ENCODE data around the gene IL21R.
"Not testable (repeated sequence)": the region's sequence is repeated elsewhere in the genome, so short reads cannot be mapped to it uniquely, and the experiment has no call there.

The IL21R gene

GRCh38 chr16:27402964-27403600 is 1.1 kb downstream of the IL21R start:
- DNase-seq, result peak; percentile 53 to 54

- no peak for DNase-seq
Observed at GRCh38 chr16:27403601-27403992, 1.6 kb downstream of the IL21R start.

DNA sequence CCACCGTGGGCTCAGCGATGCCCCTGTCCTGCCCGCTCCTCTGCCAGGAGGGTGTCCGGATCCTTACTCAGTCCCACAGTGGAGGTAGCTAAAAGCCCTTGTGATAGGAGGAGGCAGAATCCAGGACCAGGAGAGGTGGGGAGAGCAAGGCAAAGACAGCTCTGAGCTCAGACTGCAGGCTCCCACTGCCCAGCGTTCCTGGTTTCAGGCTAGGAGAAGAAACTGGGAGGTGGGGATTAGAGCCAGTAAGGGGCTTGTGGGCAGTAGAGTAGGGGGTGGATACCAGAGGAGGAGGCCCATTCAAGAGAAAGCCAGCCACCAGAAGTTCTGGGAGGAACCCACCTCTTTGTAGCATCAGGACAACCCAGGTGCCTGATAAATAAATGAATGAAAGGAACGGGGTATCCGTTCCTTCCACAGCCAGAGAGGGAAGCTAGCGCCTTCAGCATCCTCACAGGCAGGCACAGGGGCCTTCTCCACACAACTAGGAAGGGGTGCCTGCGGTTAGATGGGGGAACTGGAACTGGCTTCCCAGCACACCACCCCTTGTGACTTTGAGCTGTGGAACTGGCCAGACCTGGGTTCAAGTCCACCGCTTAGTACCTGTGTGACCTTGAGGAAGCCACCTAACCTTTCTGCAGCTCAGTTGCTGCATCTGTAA is 2.3 kb downstream of the IL21R start:
- DNase-seq, result no peak

DNA sequence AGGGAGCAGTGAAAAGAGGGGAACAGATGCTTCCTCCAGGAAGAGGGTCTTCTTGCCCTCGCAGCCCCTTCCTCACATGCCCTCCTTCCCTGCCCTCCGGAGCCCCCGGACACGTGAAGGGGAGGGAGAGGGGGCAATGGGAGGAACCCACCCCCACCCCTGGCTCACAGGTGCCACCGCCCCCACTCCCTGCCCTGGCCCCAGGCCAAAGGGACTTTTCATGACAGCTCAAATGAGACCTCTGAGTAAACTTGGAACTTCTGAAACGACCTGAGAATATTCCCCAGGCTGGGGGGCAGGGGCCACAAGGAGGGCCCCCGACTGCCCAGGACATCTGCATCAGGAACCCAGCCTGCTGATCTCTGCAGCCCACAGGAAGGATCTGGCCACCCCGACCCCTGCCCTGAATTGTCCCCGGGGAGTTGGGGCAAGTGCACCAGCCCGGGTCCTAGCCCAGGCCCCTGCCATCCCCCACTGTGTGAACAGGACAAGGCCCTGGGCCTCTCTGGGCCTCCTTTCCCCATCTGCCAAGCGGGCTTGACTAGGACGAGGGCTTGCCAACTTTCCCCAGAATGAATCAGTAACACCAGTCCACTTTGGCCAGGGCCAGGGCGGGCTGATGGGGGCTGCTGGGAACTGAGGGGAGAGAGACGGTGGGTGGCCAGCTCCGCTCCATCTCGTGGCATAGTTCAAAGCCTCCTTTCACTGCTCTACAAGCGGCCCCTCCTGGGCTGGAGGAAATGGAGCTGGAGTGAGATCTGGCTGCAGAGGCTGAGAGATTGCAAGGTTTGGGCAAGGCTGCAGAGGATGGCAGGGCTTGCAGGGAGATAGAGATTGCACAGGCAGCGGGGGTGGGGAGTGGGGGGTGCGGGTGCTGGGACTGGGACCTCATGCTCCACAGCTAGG is 3.8 kb downstream of the IL21R start:
- peak; percentile 68 to 69 for DNase-seq

DNA sequence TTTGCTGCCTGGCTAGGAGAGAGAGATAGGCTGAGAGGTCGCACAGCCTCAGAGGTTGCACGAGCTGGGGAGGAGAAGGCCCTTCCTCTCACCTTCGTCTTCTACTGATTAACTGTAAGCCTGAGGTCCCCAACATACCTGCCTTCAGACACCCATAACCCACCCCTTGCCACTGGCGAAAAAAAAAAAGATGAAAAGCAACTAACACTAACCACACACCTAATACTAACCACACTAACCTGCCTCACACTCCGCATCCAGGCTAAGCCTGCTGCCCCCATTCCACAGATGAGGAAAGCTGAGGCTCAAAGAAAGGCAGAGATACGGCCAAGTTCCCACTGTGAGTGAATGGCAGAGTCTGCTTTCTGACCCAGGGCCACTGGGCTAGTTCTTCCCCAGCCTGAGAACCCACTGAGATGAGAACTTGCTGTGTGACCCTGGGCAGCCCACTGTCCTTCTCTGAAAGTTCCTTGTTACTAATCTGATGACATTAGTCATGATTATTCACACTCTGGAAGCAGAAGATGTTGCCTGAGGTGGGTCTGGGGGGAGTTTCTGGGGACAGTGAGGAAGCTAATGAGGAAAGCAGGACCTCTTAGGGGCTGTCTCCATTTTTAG is 4.6 kb downstream of the IL21R start:
- no peak for DNase-seq

GRCh38 chr16:27407133-27407532 is 5.2 kb downstream of the IL21R start:
- no peak for DNase-seq

DNA sequence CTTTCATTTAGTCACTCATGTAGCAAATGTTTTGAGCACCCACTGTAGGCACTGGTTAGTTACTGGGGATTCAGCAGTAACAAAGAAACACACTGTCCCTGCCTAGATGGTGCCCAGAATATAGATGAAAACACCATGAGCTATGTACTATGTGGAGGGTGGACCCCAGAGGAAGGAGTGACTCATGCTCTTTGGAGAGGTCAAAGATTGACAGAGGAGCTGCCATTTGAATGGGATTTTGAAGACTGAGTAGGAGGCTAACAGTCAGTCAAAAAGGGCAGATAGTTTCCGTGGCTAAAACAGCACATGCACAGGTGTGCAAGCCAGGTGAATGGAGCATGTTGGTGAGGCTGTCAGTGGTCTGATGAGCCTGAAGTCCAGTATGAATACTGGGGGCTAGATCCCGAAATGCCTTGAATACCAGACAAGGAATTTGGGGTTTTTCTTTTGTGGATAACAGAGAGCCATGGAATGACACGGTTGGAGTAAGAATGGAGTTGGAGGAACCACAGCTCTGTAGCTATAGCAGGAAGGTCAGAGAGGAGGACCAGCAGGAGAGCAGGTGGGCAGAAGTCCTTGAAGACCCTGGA is 6.1 kb downstream of the IL21R start:
- peak; percentile 59 to 62 for DNase-seq

DNA sequence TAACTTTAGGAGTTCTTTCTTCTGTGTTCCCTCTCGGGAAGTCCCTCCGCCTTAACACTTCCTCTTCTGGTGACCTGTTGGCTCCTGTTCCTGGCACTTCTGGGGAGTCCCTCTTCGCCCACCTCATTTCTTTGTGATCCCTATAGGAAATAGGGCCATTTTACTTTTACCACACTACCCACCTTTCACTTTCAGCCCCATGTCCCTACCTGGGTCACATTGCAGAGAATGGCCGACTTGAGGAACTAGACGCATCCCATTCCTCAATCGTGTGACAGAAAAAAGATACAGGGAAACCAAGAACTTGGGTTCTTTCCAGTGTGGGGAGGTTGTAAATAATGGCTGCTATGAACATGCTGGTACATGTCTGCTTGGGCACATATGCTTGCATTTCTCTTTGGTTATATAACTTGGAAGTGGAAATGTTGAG is 6.6 kb downstream of the IL21R start:
- no peak for DNase-seq

DNA sequence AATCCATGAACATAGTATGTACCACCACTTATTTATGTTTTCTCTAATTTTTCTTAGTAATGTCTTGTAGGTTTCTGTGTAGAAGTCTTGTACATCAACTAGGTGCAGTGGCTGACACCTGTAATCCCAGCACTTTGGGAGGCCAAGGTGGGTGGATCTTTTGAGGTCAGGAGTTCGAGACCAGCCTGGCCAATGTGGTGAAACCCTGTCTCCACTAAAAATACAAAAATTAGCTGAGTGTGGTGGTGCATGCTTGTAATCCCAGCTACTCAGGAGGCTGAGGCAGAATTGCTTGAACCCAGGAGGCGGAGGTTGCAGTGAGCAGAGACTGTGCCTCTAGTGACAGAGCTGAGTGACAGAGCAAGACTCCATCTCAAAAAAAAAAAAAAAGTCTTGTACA is 8.0 kb downstream of the IL21R start:
- DNase-seq, result not testable (repeated sequence)

- DNase-seq, result no peak
Observed at GRCh38 chr16:27410761-27411160, 8.8 kb downstream of the IL21R start.

- no peak for DNase-seq
Observed at GRCh38 chr16:27413956-27414355, 12.0 kb downstream of the IL21R start.

GRCh38 chr16:27414788-27415431 is 12.9 kb downstream of the IL21R start:
- no peak for DNase-seq

- no peak for DNase-seq
Observed at GRCh38 chr16:27417047-27417671, 15.2 kb downstream of the IL21R start.

GRCh38 chr16:27421961-27422740 is 20.2 kb downstream of the IL21R start:
- no peak for DNase-seq

DNA sequence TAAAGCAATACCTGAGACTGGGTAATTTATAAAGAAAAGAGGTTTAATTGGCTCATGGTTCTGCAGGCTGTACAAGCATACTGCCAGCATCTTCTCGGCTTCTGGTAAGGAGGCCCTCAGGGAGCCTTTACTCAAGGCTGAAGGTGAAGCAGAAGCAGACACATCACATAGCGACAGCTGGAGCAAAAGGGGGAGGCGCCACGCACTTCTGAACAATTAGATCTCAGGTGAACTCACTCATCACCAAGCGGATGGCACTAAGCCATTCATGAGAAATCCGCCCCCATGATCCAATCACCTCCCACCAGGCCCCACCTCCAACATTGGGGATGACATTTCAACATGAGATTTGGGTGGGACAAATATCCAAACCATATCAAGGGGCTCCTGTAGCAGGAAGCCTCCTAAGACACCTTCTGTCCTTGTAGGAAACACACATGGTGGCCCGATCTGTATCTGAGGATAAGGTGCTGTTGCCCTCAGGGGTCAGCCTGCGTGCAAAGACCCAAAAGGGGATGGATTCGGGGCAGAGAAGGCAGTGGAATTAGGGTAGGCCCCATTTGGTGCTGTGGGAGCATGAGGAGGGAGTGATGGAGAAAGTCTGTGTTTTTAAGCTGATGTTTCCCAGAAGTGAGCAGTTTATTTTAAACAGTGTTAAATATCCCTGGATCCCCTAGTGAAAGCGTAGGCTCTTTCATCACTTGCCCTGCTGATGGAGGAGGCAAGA is 23.0 kb downstream of the IL21R start:
- peak in 1 of 2 donors; percentile 0 for DNase-seq

DNA sequence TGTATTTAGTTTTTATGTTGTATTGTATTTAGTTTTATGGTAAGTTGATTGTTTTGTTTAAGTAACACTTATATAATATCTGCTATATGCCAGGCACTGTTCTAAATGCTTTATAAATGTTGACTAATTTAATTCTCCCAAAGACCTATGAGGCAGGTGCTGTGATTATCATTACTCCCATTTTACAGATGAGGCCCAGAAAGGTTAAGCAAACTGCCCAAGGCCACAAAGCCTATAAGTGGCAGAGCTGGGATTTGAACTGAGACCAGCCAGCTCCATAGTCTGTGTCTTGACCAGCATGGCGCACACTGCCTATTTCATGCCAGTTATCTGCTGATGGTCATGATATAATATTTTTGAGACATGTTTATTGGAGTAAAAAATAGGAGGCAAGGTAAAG is 24.0 kb downstream of the IL21R start:
- DNase-seq, result no peak

- DNase-seq, result peak; percentile 76 to 79
Observed at GRCh38 chr16:27426423-27427408, 24.7 kb downstream of the IL21R start.

GRCh38 chr16:27427538-27427937 is 25.6 kb downstream of the IL21R start:
- DNase-seq, result no peak

Data from activated CD4-positive, alpha-beta T cell treated with anti-CD3 and anti-CD28 coated beads for 4 hours (primary cell).